GM12872 (cell line): ENCODE results near the gene UTP4.

ENCODE experiments used
- CTCF ChIP-seq: IDR thresholded peaks from 3 replicates; pipeline ENCODE4 v1.5.1; 2011; ENCODE audit warnings: low read depth, mild to moderate bottlenecking, low read length, moderate library complexity; ENCODE audit not compliant: insufficient read depth

UTP4 gene

GRCh38 chr16:69138608-69139007 is 6.2 kb downstream of the UTP4 start:
- no peak for TF ChIP-seq CTCF

- TF ChIP-seq CTCF = no peak
Measured at GRCh38 chr16:69141014-69141413, 8.6 kb downstream of the UTP4 start.

- no peak for TF ChIP-seq CTCF
Measured at GRCh38 chr16:69141936-69142335, 9.5 kb downstream of the UTP4 start.

GRCh38 chr16:69143116-69143515 is 10.7 kb downstream of the UTP4 start:
- TF ChIP-seq CTCF = peak; percentile 33; the same call in 1 of the 3 replicates

GRCh38 chr16:69145658-69146057 is 13.2 kb downstream of the UTP4 start:
- TF ChIP-seq CTCF = no peak

GRCh38 chr16:69150146-69150865 is 17.9 kb downstream of the UTP4 start:
- TF ChIP-seq CTCF = peak; percentile 74

GRCh38 chr16:69157196-69157595 is 24.7 kb downstream of the UTP4 start:
- TF ChIP-seq CTCF = no peak
